IPS-18a (cell line): ENCODE data around the gene KANK2.
"Not testable (repeated sequence)": the region's sequence is repeated elsewhere in the genome, so short reads cannot be mapped to it uniquely, and the experiment has no call there.

Experiments used
- H3K27ac ChIP-seq: one replicate; pipeline ENCODE4 v1.5.1; 2013; ENCODE audit warnings: low read length
- H3K27me3 ChIP-seq: one replicate; pipeline ENCODE4 v1.6.1; 2013; ENCODE audit warnings: mild to moderate bottlenecking, low read length; ENCODE audit not compliant: control insufficient read depth, insufficient read depth
- H3K36me3 ChIP-seq: one replicate; pipeline ENCODE4 v1.6.1; 2013; ENCODE audit warnings: low read depth, low read length; ENCODE audit not compliant: control insufficient read depth
- H3K4me1 ChIP-seq: one replicate; pipeline ENCODE4 v1.6.1; 2013; ENCODE audit warnings: low read depth, low read length; ENCODE audit not compliant: control insufficient read depth
- H3K4me3 ChIP-seq: one replicate; pipeline ENCODE4 v1.5.1; 2013; ENCODE audit warnings: low read length
- H3K9ac ChIP-seq: one replicate; pipeline ENCODE4 v1.6.1; 2013; ENCODE audit warnings: mild to moderate bottlenecking, low read length, moderate library complexity
- H3K9me3 ChIP-seq: one replicate; pipeline ENCODE4 v1.6.1; 2013; ENCODE audit warnings: low read depth, low read length; ENCODE audit not compliant: control insufficient read depth

KANK2 gene

DNA sequence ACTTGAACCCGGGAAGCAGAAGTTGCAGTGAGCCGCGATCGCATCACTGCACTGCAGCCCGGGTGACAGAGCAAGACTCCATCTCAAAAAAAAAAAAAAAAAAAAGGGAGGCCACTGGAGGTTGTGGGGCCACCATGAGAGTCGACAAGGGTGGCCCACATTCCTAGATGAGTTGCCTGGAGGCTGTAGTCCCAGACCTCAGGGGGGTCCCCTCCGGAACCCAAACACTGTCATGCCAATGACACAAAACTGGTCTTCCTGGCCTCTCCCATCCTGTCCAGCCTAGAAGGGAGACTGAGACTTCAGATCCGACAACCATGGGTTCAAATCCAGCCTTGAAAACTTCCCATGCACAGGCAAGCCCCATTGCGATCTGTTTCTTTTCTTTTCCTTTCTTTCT, 56.4 kb downstream of the KANK2 start:
- H3K9ac ChIP-seq: no peak overlapping the region
- H3K4me3 ChIP-seq: no peak overlapping the region
- no peaks in the 10 kb centered on the region for H3K27me3 ChIP-seq
- H3K36me3 ChIP-seq: peaks cover 8% of the 10 kb centered on the region
- H3K27ac ChIP-seq: no peak overlapping the region
- H3K4me1 ChIP-seq: peaks cover 21% of the 10 kb centered on the region
- no peaks in the 10 kb centered on the region for H3K9me3 ChIP-seq

DNA sequence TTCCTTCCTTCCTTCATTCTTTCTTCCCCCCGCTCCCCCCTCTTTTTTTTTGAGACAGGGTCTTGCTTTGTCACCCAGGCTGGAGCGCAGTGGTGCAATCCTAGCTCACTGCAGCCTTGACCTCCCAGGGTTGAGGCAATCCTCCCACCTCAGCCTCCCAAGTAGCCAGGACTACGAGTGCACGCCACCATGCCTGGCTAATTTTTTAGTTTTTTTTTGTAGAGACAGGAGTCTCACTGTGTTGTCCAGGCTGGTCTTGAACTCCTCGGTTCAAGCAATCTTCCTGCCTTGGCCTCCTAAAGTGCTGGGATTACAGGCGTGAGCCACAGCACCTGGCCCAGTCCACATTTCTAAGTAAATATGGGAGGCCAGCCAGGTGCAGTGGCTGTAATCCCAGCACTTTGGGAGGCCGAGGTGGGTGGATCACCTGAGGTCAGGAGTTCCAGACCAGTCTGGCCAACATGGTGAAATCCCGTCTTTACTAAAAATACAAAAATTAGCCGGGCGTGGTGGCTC, 57.3 kb downstream of the KANK2 start:
- H3K36me3 ChIP-seq, H3K4me3 ChIP-seq, H3K27ac ChIP-seq, H3K27me3 ChIP-seq, H3K9ac ChIP-seq, H3K9me3 ChIP-seq: not testable (repeated sequence)
- H3K4me1 ChIP-seq: peaks cover 21% of the 10 kb centered on the region

DNA sequence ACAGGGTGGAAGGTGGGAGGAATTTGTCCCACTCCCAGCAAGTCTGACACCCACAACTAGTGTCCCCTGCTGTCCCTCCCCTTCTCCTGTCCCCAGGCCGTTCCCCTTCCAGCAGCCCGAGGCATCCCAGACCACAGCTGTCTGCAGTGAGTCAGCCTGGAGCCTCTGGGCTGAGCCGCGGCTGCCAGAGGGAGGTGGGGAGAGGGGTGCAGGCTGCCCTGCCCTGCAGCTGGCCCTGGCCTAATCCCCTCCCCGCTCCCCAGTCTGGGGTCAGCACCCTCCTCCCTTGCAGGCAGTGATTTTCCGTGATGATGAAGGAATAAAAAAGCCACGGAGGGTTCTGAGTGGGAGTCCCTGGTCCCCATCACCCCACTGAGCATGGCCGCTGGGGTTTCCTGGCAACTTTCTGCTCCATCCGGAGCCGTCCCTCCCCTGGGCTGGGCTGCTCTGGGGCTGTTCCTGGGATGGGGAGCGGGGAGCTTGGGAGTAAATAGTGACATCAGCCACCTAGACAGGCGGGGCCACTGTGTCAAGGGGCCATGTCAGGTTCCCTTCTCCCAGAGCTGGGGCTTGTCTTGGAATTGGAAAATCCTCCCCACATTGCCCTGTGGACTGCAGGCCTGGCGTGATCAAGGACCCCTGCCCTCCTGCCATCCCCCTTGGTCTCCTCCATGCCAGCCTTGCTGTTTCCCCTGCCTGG, 58.6 kb downstream of the KANK2 start:
- H3K9ac ChIP-seq: no peak overlapping the region
- H3K27me3 ChIP-seq: no peaks in the 10 kb centered on the region
- no peak overlapping the region for H3K27ac ChIP-seq
- no peaks in the 10 kb centered on the region for H3K36me3 ChIP-seq
- no peak overlapping the region for H3K4me3 ChIP-seq
- no peaks in the 10 kb centered on the region for H3K9me3 ChIP-seq
- peaks cover 20% of the 10 kb centered on the region for H3K4me1 ChIP-seq

- H3K4me1 ChIP-seq: peaks cover 13% of the 10 kb centered on the region
- H3K36me3 ChIP-seq: peaks cover 4% of the 10 kb centered on the region
- H3K27ac ChIP-seq: no peak overlapping the region
- no peaks in the 10 kb centered on the region for H3K9me3 ChIP-seq
- H3K4me3 ChIP-seq: peak overlapping the region; percentile 58
- peak overlapping the region; percentile 23 for H3K9ac ChIP-seq
- no peaks in the 10 kb centered on the region for H3K27me3 ChIP-seq
These were observed 59.6 kb downstream of the KANK2 start for GRCh38 chr19:11137542-11138384.

DNA sequence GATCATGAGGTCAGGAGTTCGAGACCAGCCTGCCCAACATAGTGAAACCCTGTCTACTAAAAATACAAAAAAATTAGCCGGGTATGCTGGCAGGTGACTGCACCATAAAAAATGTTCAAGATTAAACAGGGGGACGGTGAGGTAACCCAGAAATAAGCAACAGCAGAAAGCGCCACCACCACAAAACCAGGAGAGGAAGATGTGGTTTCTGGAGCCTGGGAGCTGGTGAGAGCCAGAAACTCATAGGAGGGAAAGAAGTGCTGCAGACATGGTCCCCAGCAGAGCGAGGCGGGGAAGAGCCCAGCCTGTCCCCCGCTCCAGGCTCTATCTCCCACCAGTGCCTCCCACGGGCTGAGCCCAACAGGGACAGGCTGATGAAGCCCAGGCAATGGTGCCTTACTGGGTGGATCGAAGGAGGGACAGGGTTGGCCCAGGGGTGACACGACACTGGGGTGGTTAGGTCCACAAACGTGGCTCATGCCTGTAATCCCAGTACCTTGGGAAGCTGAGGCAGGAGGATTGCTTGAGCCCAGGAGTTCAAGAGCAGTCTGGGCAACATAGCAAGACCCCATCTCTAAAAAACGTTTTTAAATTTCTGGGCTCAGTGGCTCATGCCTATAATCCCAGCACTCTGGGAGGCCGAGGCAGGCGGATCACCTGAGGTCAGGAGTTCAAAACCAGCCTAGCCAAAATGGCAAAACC, 60.8 kb downstream of the KANK2 start:
- Histone ChIP-seq H3K9ac (no peak overlapping the region), H3K27me3 (no peaks in the 10 kb centered on the region), H3K36me3 (peaks cover 14% of the 10 kb centered on the region), H3K4me3 (no peak overlapping the region), H3K9me3 (no peaks in the 10 kb centered on the region), H3K27ac (no peak overlapping the region), H3K4me1 (peaks cover 3% of the 10 kb centered on the region)

DNA sequence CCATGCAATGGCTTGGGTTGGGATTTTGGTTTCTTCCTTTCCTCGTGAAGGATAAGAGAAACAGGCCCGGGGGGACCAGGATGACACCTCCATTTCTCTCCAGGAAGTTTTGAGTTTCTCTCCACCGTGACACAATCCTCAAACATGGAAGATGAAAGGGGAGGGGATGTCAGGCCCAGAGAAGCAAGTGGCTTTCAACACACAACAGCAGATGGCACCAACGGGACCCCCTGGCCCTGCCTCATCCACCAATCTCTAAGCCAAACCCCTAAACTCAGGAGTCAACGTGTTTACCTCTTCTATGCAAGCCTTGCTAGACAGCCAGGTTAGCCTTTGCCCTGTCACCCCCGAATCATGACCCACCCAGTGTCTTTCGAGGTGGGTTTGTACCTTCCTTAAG, 65.9 kb downstream of the KANK2 start:
- H3K27ac ChIP-seq: no peak overlapping the region

DNA sequence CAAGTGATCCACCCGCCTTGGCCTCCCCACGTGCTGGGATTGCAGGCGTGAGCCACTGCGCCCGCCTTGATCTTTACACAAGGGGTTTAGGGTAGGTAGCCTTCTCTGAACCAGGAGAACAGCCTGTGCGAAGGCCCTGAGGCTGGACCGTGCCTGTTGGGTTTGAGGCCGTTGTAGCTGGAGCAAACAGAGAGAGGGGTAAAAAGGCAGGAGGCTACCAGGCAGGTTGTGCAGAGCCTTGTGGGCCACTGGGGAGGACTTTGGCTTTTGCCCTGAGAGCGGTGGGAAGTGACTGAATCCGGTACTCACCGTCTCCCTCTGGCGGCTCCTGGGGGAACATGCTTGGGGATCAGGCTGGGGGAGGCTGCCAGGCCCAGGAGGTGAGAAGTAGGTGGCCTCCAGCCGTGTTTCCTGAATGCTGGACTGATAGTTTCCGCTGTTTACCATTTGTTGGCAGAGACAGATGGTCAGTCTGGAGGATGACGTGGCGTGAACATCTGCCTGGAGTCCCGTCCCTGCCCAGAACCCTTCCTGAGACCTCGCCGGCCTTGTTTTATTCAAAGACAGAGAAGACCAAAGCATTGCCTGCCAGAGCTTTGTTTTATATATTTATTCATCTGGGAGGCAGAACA, 66.4 kb downstream of the KANK2 start:
- H3K9ac ChIP-seq: no peak overlapping the region
- no peaks in the 10 kb centered on the region for H3K27me3 ChIP-seq
- H3K27ac ChIP-seq: no peak overlapping the region
- no peak overlapping the region for H3K4me3 ChIP-seq
- H3K4me1 ChIP-seq: no peaks in the 10 kb centered on the region
- H3K9me3 ChIP-seq: no peaks in the 10 kb centered on the region
- peaks cover 58% of the 10 kb centered on the region for H3K36me3 ChIP-seq

More for the DNA sequence above, 65.9 kb downstream of the KANK2 start:
- Histone ChIP-seq H3K4me3 (no peak overlapping the region), H3K27me3 (no peaks in the 10 kb centered on the region), H3K36me3 (peaks cover 53% of the 10 kb centered on the region), H3K9me3 (no peaks in the 10 kb centered on the region), H3K4me1 (no peaks in the 10 kb centered on the region), H3K9ac (no peak overlapping the region)

GRCh38 chr19:11127905-11128304, 69.4 kb downstream of the KANK2 start:
- Histone ChIP-seq H3K27ac (no peak overlapping the region), H3K36me3 (peaks cover 86% of the 10 kb centered on the region), H3K9ac (no peak overlapping the region), H3K27me3 (no peaks in the 10 kb centered on the region), H3K4me1 (no peaks in the 10 kb centered on the region), H3K9me3 (no peaks in the 10 kb centered on the region), H3K4me3 (no peak overlapping the region)

DNA sequence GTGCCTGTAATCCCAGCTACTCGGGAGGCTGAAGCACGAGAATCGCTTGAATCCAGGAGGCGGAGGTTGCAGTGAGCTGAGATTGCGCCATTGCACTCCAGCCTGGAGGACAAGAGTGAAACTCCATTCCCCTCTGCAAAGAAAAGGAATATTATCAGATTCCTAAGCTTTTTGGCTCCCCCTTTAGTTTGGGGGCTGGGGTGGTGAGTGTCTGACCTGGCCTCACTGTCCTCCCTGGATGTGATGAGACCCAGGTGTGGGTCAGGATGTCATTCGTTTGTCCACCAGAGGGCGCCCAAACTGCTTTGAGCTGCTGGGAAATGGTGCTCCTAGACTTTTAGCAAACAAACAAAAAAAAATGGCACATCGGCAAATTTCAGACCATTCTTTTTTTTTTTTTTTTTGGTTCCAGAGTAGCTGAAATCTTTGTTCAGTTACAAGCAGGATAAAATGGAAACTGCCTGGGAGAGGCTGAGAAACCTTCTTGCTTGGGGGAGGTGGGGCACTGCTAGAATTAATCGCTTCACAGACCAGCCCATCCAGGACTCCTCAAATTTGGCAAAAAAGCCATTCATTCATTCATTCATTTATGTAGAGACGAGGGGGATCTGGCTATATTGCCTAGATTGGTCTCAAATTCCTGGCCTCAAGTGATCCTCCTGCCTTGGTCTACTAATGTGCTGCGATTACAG, 71.2 kb downstream of the KANK2 start:
- Histone ChIP-seq H3K27ac (no peak overlapping the region), H3K27me3 (no peaks in the 10 kb centered on the region), H3K9me3 (no peaks in the 10 kb centered on the region), H3K4me3 (no peak overlapping the region), H3K4me1 (no peaks in the 10 kb centered on the region), H3K9ac (no peak overlapping the region), H3K36me3 (peaks cover 79% of the 10 kb centered on the region)

- peaks cover 89% of the 10 kb centered on the region for H3K36me3 ChIP-seq
- H3K4me3 ChIP-seq, H3K9ac ChIP-seq, H3K27me3 ChIP-seq, H3K9me3 ChIP-seq, H3K4me1 ChIP-seq, H3K27ac ChIP-seq: not testable (repeated sequence)
These were observed 73.2 kb downstream of the KANK2 start for GRCh38 chr19:11124157-11124556.

DNA sequence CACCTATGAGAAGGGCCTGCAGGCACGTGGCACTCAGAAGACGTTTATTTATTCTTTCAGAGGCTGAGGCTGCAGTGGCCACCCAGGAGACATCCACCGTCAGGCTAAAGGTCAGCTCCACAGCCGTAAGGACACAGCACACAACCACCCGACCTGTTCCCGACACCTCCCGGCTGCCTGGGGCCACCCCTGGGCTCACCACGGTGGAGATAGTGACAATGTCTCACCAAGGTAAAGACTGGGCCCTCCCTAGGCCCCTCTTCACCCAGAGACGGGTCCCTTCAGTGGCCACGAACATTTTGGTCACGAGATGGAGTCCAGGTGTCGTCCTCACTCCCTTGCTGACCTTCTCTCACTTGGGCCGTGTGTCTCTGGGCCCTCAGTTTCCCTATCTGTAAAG, 74.2 kb downstream of the KANK2 start:
- Histone ChIP-seq H3K36me3 (peaks cover 88% of the 10 kb centered on the region), H3K4me3 (no peak overlapping the region), H3K27me3 (no peaks in the 10 kb centered on the region), H3K4me1 (no peaks in the 10 kb centered on the region), H3K9ac (no peak overlapping the region), H3K9me3 (no peaks in the 10 kb centered on the region), H3K27ac (no peak overlapping the region)
